Endothelial cell of umbilical vein (primary cell): ENCODE results near the gene AGFG2. TPM values are rescaled to one million over a fixed set of nuclear protein-coding genes. Genes with fewer than 3 reads are reported as not detected.

Experiments
- BruUV-seq: library from RNA; stranded (reverse); fragments of 400-500 nt; replicated peaks from 2 replicates; lab custom pipeline; 2021; lab: Mats Ljungman, UMichigan
- CTCF ChIA-PET: fragments of 300-600, 350-600 bp; sonication (Branson Sonifier 250); formaldehyde crosslinking; loops from one replicate; lab custom pipeline; 2021; ENCODE audit warnings: antibody characterized with exemption, inconsistent platforms; lab: Charles Lee
- POLR2A ChIA-PET: fragments of 300-600, 350-600 bp; sonication (Branson Sonifier 250); formaldehyde crosslinking; loops from one replicate; lab custom pipeline; 2021; ENCODE audit warnings: antibody characterized with exemption, inconsistent platforms; lab: Charles Lee
- DNase-seq: peaks from one replicate; pipeline ENCODE4 v3.0.0-alpha.2; 2011; ENCODE audit warnings: low read depth, low spot score
- FAIRE-seq: peaks from 2 replicates; lab custom pipeline; 2011; peaks lifted over from hg19 to GRCh38; lab: Jason Lieb, UNC
- H2AFZ ChIP-seq: 2 replicates; pipeline ENCODE4 v1.6.0; 2012; ENCODE audit warnings: low read depth, low read length, control low read depth, inconsistent platforms
- H3K27ac ChIP-seq: 2 replicates; pipeline ENCODE4 v1.5.1; 2011; ENCODE audit warnings: low read depth, mild to moderate bottlenecking, control low read depth, low read length, moderate library complexity; ENCODE audit not compliant: insufficient read depth
- H3K27me3 ChIP-seq, 2 experiments: 2 replicates each; pipeline versions ENCODE4 v1.6.0 to v1.6.1; 2011; ENCODE audit warnings: low read length in 2 of 2, mixed read lengths in 1 of 2; ENCODE audit not compliant: control insufficient read depth in 2 of 2, insufficient read depth in 2 of 2
- H3K36me3 ChIP-seq, 2 experiments: 2 replicates in 1 of 2; 3 replicates in 1 of 2; pipeline ENCODE4 v1.5.1; 2011; ENCODE audit warnings: low read length in 2 of 2, mild to moderate bottlenecking in 1 of 2, moderate library complexity in 1 of 2; ENCODE audit not compliant: control insufficient read depth in 2 of 2, insufficient read depth in 2 of 2; ENCODE audit errors: extremely low read depth in 1 of 2
- H3K4me1 ChIP-seq: 3 replicates; pipeline ENCODE4 v1.5.1; 2011; ENCODE audit warnings: mild to moderate bottlenecking, low read length; ENCODE audit not compliant: control insufficient read depth, insufficient read depth; ENCODE audit errors: extremely low read depth
- H3K4me2 ChIP-seq: 2 replicates; pipeline ENCODE4 v1.6.1; 2011; ENCODE audit warnings: low read length, control low read depth, mixed read lengths; ENCODE audit not compliant: insufficient read depth
- H3K4me3 ChIP-seq, 3 experiments: fragments of 200-600 bp in 1 of 3; sonication (generic), shearing (Covaris generic) in 1 of 3; replicated peaks in 1 of 3; 2 replicates each; pipeline ENCODE4 v1.5.1; 2011 to 2016; ENCODE audit warnings: control low read depth in 3 of 3, low read length in 3 of 3, mild to moderate bottlenecking in 2 of 3, inconsistent platforms in 1 of 3, low read depth in 1 of 3, moderate library complexity in 1 of 3; ENCODE audit not compliant: insufficient read depth in 1 of 3
- H3K79me2 ChIP-seq: 2 replicates; pipeline ENCODE4 v1.6.0; 2012; ENCODE audit warnings: low read length, inconsistent platforms; ENCODE audit not compliant: control insufficient read depth, insufficient read depth
- H3K9ac ChIP-seq: replicated peaks from 2 replicates; pipeline ENCODE3; 2011; ENCODE audit warnings: low read length, control low read depth; ENCODE audit not compliant: insufficient read depth; ENCODE audit errors: extremely low read depth
- H3K9me1 ChIP-seq: replicated peaks from 3 replicates; pipeline ENCODE4 v1.6.0; 2011; ENCODE audit warnings: mild to moderate bottlenecking, low read length; ENCODE audit not compliant: control insufficient read depth, insufficient read depth; ENCODE audit errors: extremely low read depth
- H3K9me3 ChIP-seq: replicated peaks from 2 replicates; pipeline ENCODE4 v1.5.1; 2012; ENCODE audit warnings: low read length, inconsistent platforms; ENCODE audit not compliant: control insufficient read depth, insufficient read depth
- H4K20me1 ChIP-seq: replicated peaks from 2 replicates; pipeline ENCODE3; 2011; ENCODE audit warnings: mild to moderate bottlenecking, low read length; ENCODE audit not compliant: control insufficient read depth, insufficient read depth; ENCODE audit errors: extremely low read depth
- CTCF ChIP-seq, 2 donors: IDR thresholded peaks; 1 replicate in 1 of 2; 2 replicates in 1 of 2; pipeline ENCODE4 v1.5.1; 2011; ENCODE audit warnings: low read length in 2 of 2, mild to moderate bottlenecking in 2 of 2, moderate library complexity in 2 of 2, control low read depth in 1 of 2, inconsistent platforms in 1 of 2, low read depth in 1 of 2; ENCODE audit not compliant: insufficient read depth in 1 of 2; ENCODE audit errors: extremely low read depth in 1 of 2
- EZH2 ChIP-seq: IDR thresholded peaks from 2 replicates; pipeline ENCODE4 v1.6.1; 2012; ENCODE audit warnings: borderline replicate concordance, low read depth, mild to moderate bottlenecking, moderate library complexity, low read length, inconsistent platforms; ENCODE audit not compliant: severe bottlenecking
- FOS ChIP-seq: IDR thresholded peaks from 2 replicates; pipeline ENCODE4 v1.6.1; 2011; ENCODE audit warnings: mild to moderate bottlenecking, low read length, moderate library complexity, borderline replicate concordance; ENCODE audit not compliant: insufficient read depth
- GATA2 ChIP-seq: IDR thresholded peaks from 2 replicates; pipeline ENCODE4 v1.7.0; 2011; ENCODE audit warnings: low read depth, mild to moderate bottlenecking, moderate library complexity, mixed read lengths, low read length; ENCODE audit not compliant: insufficient read length, insufficient read depth
- JUN ChIP-seq: IDR thresholded peaks from 2 replicates; pipeline ENCODE4 v1.6.1; 2011; ENCODE audit warnings: borderline replicate concordance, low read depth; ENCODE audit not compliant: insufficient read length, insufficient read depth
- MAX ChIP-seq: IDR thresholded peaks from 2 replicates; pipeline ENCODE4 v1.6.1; 2011; ENCODE audit not compliant: insufficient read depth, insufficient read length
- MYC ChIP-seq: IDR thresholded peaks from one replicate; pipeline ENCODE4 v1.6.1; 2011; ENCODE audit warnings: mild to moderate bottlenecking, low read depth, low read length
- POLR2A ChIP-seq: IDR thresholded peaks from 2 replicates; pipeline ENCODE4 v1.6.1; 2012; ENCODE audit warnings: low read depth, mild to moderate bottlenecking, control low read depth, low read length
- POLR2AphosphoS5 ChIP-seq: IDR thresholded peaks from 2 replicates; pipeline ENCODE4 v1.6.1; 2012; ENCODE audit warnings: low read depth, mild to moderate bottlenecking, control low read depth, low read length, moderate library complexity; ENCODE audit not compliant: insufficient read depth
- dilution Hi-C: fragments of 300-500 bp; cut with MboI; formaldehyde crosslinking; loops from one replicate; pipeline ENCODE4 v1.15.0; 2019; ENCODE audit warnings: low sequenced_read_pairs; ENCODE audit not compliant: extremely low pct_ligation_motif_present
- intact Hi-C: fragments of 100-400 bp; cut with micrococcal nuclease; formaldehyde crosslinking; loops from one replicate; pipeline ENCODE4 v1.10.0; 2022
- polyA plus RNA-seq, 4 experiments: library from polyadenylated mRNA; depleted of rRNA in 3 of 4; stranded (reverse) in 3 of 4; unstranded in 1 of 4; fragments of >200 nt; gene quantifications; 2 replicates each; pipeline versions ENCODE4 v1.2.1 to v1.2.3, GENCODE V29; 2011 to 2012; ENCODE audit warnings: missing spikeins in 1 of 4
- total RNA-seq: library from RNA; stranded (reverse); gene quantifications from 2 replicates; pipeline ENCODE4 v1.2.3, GENCODE V29; 2021

Gene AGFG2
- total and polyA plus RNA-seq, 2 donors (not counting 3 experiments of a cell fraction or from before 2014, with no cell fraction given), result 33.6 to 44.6 TPM

- Histone ChIP-seq H4K20me1 (no peaks in the 10 kb centered on the region), H3K9ac (no peak overlapping the region), H3K4me1 (peaks cover 21% of the 10 kb centered on the region), H3K4me2 (no peak overlapping the region), H3K36me3 (no peaks in the 10 kb centered on the region), H3K4me3 (no peak overlapping the region), H3K9me3 (no peaks in the 10 kb centered on the region), H3K9me1 (no peaks in the 10 kb centered on the region), H2AFZ (no peak overlapping the region), H3K27me3 (no peaks in the 10 kb centered on the region), H3K27ac (no peak overlapping the region), H3K79me2 (no peaks in the 10 kb centered on the region)
- FAIRE-seq, result no peak
- TF ChIP-seq FOS (no peak), CTCF (IDR thresholded peaks at IDR 0.05; ENCODE audit: extremely low read depth in 1 of 2, insufficient read depth in 1 of 2, low read depth in 1 of 2, low read length in 2 of 2) (no peak), POLR2A (no peak)
- BruUV-seq, result no TSS peak
- dilution Hi-C loops (no loop called here), intact Hi-C loops (no loop called here)
- ChIA-PET POLR2A (no interaction called here), CTCF (interaction anchor here (1.0 kb wide), 1 partner anchor 19 kb away, joined by 3 read pairs; no protein-coding TSS in a partner anchor)
- no peak for DNase-seq
Observed at GRCh38 chr7:100609958-100610357, 71.0 kb downstream of the AGFG2 start.

- Histone ChIP-seq H2AFZ (peak within 1 kb of the TSS; percentile 81), H3K9me3 (no peaks in the 10 kb centered on the region), H3K9ac (peak within 1 kb of the TSS; percentile 65), H3K27ac (peak within 1 kb of the TSS; percentile 46), H3K4me1 (peaks cover 10% of the 10 kb centered on the region), H3K79me2 (no peaks in the 10 kb centered on the region), H3K4me2 (peak within 1 kb of the TSS; percentile 68), H3K9me1 (no peaks in the 10 kb centered on the region), H3K36me3 (no peaks in the 10 kb centered on the region), H3K27me3 (no peaks in the 10 kb centered on the region), H3K4me3 (peak within 1 kb of the TSS; percentile 18 to 57 (median 56)), H4K20me1 (no peaks in the 10 kb centered on the region)
- peak; percentile 100 for FAIRE-seq
- ChIA-PET CTCF (interaction anchor here (0.6 to 3.6 kb wide), 21 partner anchors 9 to 240 kb away, joined by 3 to 21 read pairs (median 4); partner anchors contain the start of genes EPO, FBXO24, GNB2 and LRCH4), POLR2A (interaction anchor here (0.6 to 2.0 kb wide), 5 partner anchors 27 to 263 kb away, joined by 3 to 28 read pairs (median 5); partner anchors contain the start of genes FBXO24, LRCH4, POP7 and SRRT)
- dilution Hi-C loops, result no loop called here
- TF ChIP-seq POLR2A (peak; percentile 69), GATA2 (no peak), FOS (no peak), JUN (peak; percentile 26), MYC (no peak), EZH2 (no peak), POLR2AphosphoS5 (peak; percentile 69), MAX (no peak), CTCF (IDR thresholded peaks at IDR 0.05; ENCODE audit: extremely low read depth in 1 of 2, insufficient read depth in 1 of 2, low read depth in 1 of 2, low read length in 2 of 2) (no peak)
- DNase-seq, result peak; percentile 100
- intact Hi-C loops, result loop anchor here (1.0 to 2.0 kb wide), 5 partner anchors 8 to 73 kb away; partner anchors contain the start of genes AGFG2, FBXO24, GNB2 and LRCH4
- no TSS peak for BruUV-seq
Observed at GRCh38 chr7:100611983-100612729, 73.2 kb downstream of the AGFG2 start, which contains the start of gene MOSPD3. TSS of gene MOSPD3 (plus strand) at chr7:100612540. CDS start at chr7:100612792, 252 bp downstream.
